ENCODE data around the gene PLA2R1. TPM values are rescaled to one million over a fixed set of nuclear protein-coding genes. Genes with fewer than 3 reads are reported as not detected.
A peak's percentile ranks its signal among the peaks of the same experiment; 100 is the strongest.

PLA2R1 gene
- total RNA-seq, 4 donors from 2014 or later: 86.0 to 246 (median 152) TPM

DNA sequence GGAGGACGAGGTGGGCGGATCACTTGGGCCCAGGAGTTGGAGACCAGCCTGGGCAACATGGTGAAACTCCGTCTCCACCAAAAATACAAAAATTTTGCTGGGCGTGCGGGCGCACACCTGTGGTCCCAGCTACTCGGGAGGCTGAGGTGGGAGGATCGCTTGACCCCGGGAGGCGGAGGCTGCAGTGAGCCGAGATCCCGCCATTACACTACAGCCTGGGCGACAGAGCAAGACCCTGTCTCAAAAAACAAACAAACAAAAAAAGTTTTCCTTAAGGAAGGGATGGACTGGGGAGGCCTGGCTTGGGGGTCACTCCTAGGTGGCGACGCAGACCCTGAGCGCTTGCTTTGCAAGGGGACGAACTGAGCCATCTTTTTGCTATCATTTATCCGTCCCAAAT, 882 bp downstream of the PLA2R1 start:
- TF ChIP-seq, protein P1, sequence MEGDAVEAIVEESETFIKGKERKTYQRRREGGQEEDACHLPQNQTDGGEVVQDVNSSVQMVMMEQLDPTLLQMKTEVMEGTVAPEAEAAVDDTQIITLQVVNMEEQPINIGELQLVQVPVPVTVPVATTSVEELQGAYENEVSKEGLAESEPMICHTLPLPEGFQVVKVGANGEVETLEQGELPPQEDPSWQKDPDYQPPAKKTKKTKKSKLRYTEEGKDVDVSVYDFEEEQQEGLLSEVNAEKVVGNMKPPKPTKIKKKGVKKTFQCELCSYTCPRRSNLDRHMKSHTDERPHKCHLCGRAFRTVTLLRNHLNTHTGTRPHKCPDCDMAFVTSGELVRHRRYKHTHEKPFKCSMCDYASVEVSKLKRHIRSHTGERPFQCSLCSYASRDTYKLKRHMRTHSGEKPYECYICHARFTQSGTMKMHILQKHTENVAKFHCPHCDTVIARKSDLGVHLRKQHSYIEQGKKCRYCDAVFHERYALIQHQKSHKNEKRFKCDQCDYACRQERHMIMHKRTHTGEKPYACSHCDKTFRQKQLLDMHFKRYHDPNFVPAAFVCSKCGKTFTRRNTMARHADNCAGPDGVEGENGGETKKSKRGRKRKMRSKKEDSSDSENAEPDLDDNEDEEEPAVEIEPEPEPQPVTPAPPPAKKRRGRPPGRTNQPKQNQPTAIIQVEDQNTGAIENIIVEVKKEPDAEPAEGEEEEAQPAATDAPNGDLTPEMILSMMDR (IDR thresholded peaks at IDR 0.05): no peak
- Histone ChIP-seq H3K9me3 (no peaks in the 10 kb centered on the region), H3K27ac (peak overlapping the region; percentile 78 to 91 (median 78)), H3K4me3 (replicated peaks in 1 of 3) (peak overlapping the region in 2 of 3 donors; percentile 74 to 86), H3K27me3 (no peaks in the 10 kb centered on the region), H3K36me3 (no peaks in the 10 kb centered on the region), H3K4me1 (peaks cover 36 to 54% of the 10 kb centered on the region in 2 donors)
- WGBS, 2 donors: 75 to 77% methylated on average over 17 to 18 of the region's 18 CpGs
- intact Hi-C loops (cut with DNase I): no loop called here
- DNase-seq: peak in 1 of 2 donors; percentile 12

DNA sequence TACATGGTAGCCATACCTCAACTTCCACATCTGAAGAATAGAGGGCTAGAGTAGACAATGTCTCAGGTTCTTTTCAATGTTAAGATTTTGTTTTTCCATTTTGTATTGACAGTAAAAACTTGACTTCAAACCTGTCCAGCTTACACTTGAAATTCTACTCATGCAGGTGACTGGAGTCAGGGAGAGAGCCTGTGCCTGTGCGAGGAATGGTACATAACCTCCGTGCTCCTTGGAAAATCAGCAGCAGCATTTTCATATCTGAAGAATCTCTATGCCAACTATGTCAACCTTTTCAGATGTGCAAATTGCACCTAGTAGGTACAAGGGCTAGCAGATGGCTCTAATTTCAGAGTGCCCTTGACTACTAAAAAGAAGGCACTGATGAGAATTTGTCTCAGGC, 2.1 kb downstream of the PLA2R1 start:
- no peaks in the 10 kb centered on the region for H3K9me3 ChIP-seq
- 22 to 51% methylated on average over 2 of the region's 2 CpGs for WGBS, 2 donors
- intact Hi-C loops (cut with DNase I): no loop called here
- H3K4me1 ChIP-seq: peaks cover 36 to 54% of the 10 kb centered on the region in 2 donors
- H3K27ac ChIP-seq: peak overlapping the region; percentile 78 to 91 (median 78)
- peak overlapping the region in 1 of 3 donors; percentile 4 for H3K4me3 ChIP-seq (replicated peaks in 1 of 3)
- TF ChIP-seq POLR2A (IDR thresholded peaks at IDR 0.05): peak in 1 of 2 donors; percentile 78
- TF ChIP-seq, protein P1 (IDR thresholded peaks at IDR 0.05): peak in 1 of 6 experiments; percentile 12
- H3K36me3 ChIP-seq: no peaks in the 10 kb centered on the region
- peak; percentile 46 to 54 for DNase-seq
- H3K27me3 ChIP-seq: no peaks in the 10 kb centered on the region

- no peaks in the 10 kb centered on the region for H3K36me3 ChIP-seq
- H3K27ac ChIP-seq: peak overlapping the region; percentile 6 to 47 (median 15)
- WGBS, 2 donors: 69 to 72% methylated on average over 2 of the region's 2 CpGs
These were observed 5.1 kb downstream of the PLA2R1 start for GRCh38 chr2:160057356-160057755.

DNA sequence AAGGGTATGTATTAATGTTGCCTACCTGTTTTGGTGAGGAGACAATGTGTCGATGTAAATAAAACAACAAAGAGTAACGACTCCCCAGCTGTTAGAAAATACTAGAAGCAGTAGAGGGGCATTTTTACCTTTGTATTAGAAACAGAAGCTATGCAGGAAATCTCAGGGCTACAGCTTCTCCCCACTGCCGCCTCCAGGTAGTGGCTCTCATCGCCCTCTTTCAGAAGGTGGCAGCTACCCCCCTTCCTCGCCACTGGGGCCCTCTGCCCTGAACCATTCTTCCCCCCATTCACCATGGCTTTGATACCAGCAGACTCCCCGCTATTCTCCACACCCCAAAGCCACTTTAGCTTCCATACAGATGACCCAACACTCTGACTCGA, 6.7 kb downstream of the PLA2R1 start:
- no peak overlapping the region for H3K4me3 ChIP-seq (replicated peaks in 1 of 3)
- peaks cover 48 to 63% of the 10 kb centered on the region in 2 donors for H3K4me1 ChIP-seq
- peak overlapping the region in 1 of 3 donors; percentile 32 for H3K27ac ChIP-seq
- H3K27me3 ChIP-seq: no peaks in the 10 kb centered on the region
- intact Hi-C loops (cut with DNase I): no loop called here
- DNase-seq: no peak
- WGBS, 2 donors: 91% methylated on average over 7 of the region's 7 CpGs
- H3K36me3 ChIP-seq: no peaks in the 10 kb centered on the region
- no peak for TF ChIP-seq POLR2A (IDR thresholded peaks at IDR 0.05)
- TF ChIP-seq, protein P1 (IDR thresholded peaks at IDR 0.05): no peak
- H3K9me3 ChIP-seq: no peaks in the 10 kb centered on the region

More at GRCh38 chr2:160057356-160057755, 5.1 kb downstream of the PLA2R1 start:
- DNase-seq: no peak
- peaks cover 36 to 56% of the 10 kb centered on the region in 2 donors for H3K4me1 ChIP-seq
- H3K4me3 ChIP-seq (replicated peaks in 1 of 3): no peak overlapping the region
- H3K27me3 ChIP-seq: no peaks in the 10 kb centered on the region
- intact Hi-C loops (cut with DNase I): no loop called here
- no peak for TF ChIP-seq POLR2A (IDR thresholded peaks at IDR 0.05)
- TF ChIP-seq, protein P1 (IDR thresholded peaks at IDR 0.05): no peak
- no peaks in the 10 kb centered on the region for H3K9me3 ChIP-seq

DNA sequence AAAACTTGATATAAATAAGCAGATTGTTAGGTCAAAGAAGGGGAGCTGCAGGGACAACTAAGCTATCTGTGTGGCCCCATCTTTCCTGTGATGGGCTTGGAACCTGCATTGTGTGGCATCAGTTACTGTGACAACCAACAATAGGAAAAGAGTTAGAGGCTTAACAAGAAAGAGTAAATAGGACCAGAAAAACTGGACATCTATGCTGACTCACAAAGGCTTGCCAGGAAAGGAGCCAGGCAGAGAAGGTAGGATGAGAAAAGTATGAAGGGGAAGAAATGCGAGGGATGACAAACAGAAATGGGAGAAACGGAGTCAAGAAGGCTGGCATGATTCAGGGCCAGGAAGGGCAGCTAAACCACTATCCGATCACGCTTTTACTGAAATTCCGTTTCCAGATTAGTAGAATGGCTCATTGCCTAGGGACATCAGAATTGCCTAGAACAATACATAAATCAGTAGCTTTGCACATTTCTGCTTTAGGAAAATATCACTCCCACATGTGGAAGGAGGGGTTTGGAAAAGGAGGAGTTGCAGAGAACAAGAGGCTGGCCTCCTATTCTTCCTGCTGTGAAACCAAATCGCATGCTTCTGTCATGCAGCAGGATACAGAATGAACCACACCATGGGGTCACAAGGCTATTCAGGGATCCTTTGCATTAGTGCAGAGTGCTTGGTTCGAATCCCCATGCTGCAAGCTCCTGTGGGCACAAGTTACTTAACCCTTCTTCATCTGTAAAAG, 7.3 kb downstream of the PLA2R1 start:
- Histone ChIP-seq H3K27me3 (no peaks in the 10 kb centered on the region), H3K27ac (peak overlapping the region in 2 of 3 donors; percentile 6 to 32), H3K36me3 (no peaks in the 10 kb centered on the region), H3K9me3 (no peaks in the 10 kb centered on the region), H3K4me3 (replicated peaks in 1 of 3) (no peak overlapping the region), H3K4me1 (peaks cover 44 to 62% of the 10 kb centered on the region in 2 donors)
- DNase-seq: no peak
- intact Hi-C loops (cut with DNase I): no loop called here
- TF ChIP-seq, protein P1 (IDR thresholded peaks at IDR 0.05): no peak
- TF ChIP-seq POLR2A (IDR thresholded peaks at IDR 0.05): no peak
- 71 to 82% methylated on average over 7 of the region's 7 CpGs for WGBS, 2 donors

Data from thyroid gland (tissue), 4 donors.